SK-N-SH (cell line): ENCODE measurements around the gene EML1. TPM values are rescaled to one million over a fixed set of nuclear protein-coding genes. Genes with fewer than 3 reads are reported as not detected.

Experiments
- CTCF ChIA-PET: fragments of 300-600, 350-600 bp; formaldehyde crosslinking; extraction: SDS; loops from one replicate; lab custom pipeline; 2021; lab: Yijun Ruan, JAX
- POLR2A ChIA-PET: fragments of 350-600 bp; sonication (Branson Sonifier 250); formaldehyde crosslinking; extraction: SDS; loops from one replicate; lab custom pipeline; 2020; ENCODE audit warnings: antibody characterized with exemption, inconsistent platforms; lab: Yijun Ruan, JAX
- DNase-seq: peaks from one replicate; pipeline ENCODE4 v3.0.0; 2012
- H2AFZ ChIP-seq: fragments of 200-600 bp; sonication (generic); 2 replicates; pipeline ENCODE4 v1.8.1; 2016; ENCODE audit warnings: antibody characterized with exemption, mild to moderate bottlenecking, low read depth
- H3F3A ChIP-seq: fragments of 200-600 bp; sonication (generic); replicated peaks from 2 replicates; pipeline ENCODE3; 2016; ENCODE audit warnings: antibody characterized with exemption, mild to moderate bottlenecking; ENCODE audit not compliant: insufficient read depth
- H3K27ac ChIP-seq, 2 experiments: fragments of 200-500 bp in 1 of 2; fragments of 200-600 bp in 1 of 2; sonication (Bioruptor generic) in 1 of 2; sonication (generic), shearing (Covaris generic) in 1 of 2; 2 replicates each; pipeline versions ENCODE4 v1.5.1 to v1.6.1; 2014 to 2016; ENCODE audit warnings: low read depth in 2 of 2, inconsistent platforms in 1 of 2, low read length in 1 of 2, mild to moderate bottlenecking in 1 of 2, mixed read lengths in 1 of 2
- H3K27me3 ChIP-seq: fragments of 200-600 bp; sonication (generic), shearing (Covaris generic); 2 replicates; pipeline ENCODE4 v1.6.1; 2016; ENCODE audit warnings: mixed run types; ENCODE audit not compliant: insufficient read depth
- H3K36me3 ChIP-seq, 2 experiments: fragments of 200-500 bp in 1 of 2; fragments of 200-600 bp in 1 of 2; sonication (Bioruptor generic) in 1 of 2; sonication (generic) in 1 of 2; replicated peaks in 1 of 2; 2 replicates each; pipeline versions ENCODE3 to v1.5.1; 2014 to 2016; ENCODE audit warnings: low read length in 1 of 2, mild to moderate bottlenecking in 1 of 2; ENCODE audit not compliant: insufficient read depth in 2 of 2, control insufficient read depth in 1 of 2
- H3K4me1 ChIP-seq, 2 experiments: fragments of 200-500 bp in 1 of 2; fragments of 200-600 bp in 1 of 2; sonication (Bioruptor generic) in 1 of 2; sonication (generic), shearing (Covaris generic) in 1 of 2; 2 replicates each; pipeline versions ENCODE4 v1.5.1 to v1.6.1; 2014 to 2016; ENCODE audit warnings: low read depth in 1 of 2, low read length in 1 of 2, mixed run types in 1 of 2; ENCODE audit not compliant: insufficient read depth in 2 of 2, control insufficient read depth in 1 of 2
- H3K4me2 ChIP-seq: fragments of 200-600 bp; sonication (generic), shearing (Covaris generic); 2 replicates; pipeline ENCODE4 v1.6.1; 2017; ENCODE audit warnings: mixed run types
- H3K4me3 ChIP-seq, 2 experiments: fragments of 200-500 bp in 1 of 2; fragments of 200-600 bp in 1 of 2; sonication (Bioruptor generic) in 1 of 2; sonication (generic), shearing (Covaris generic) in 1 of 2; 2 replicates each; pipeline versions ENCODE4 v1.5.1 to v1.8.1; 2014 to 2016; ENCODE audit warnings: low read depth in 2 of 2, inconsistent platforms in 1 of 2, low read length in 1 of 2, mild to moderate bottlenecking in 1 of 2, mixed read lengths in 1 of 2, moderate library complexity in 1 of 2
- H3K79me2 ChIP-seq: fragments of 200-600 bp; sonication (generic); 2 replicates; pipeline ENCODE4 v1.8.1; 2017; ENCODE audit warnings: mild to moderate bottlenecking; ENCODE audit not compliant: insufficient read depth
- H3K9ac ChIP-seq: fragments of 200-600 bp; sonication (generic); 2 replicates; pipeline ENCODE4 v1.6.1; 2017; ENCODE audit warnings: mixed run types
- H3K9me2 ChIP-seq: fragments of 200-600 bp; sonication (generic); 2 replicates; pipeline ENCODE4 v1.6.1; 2017; ENCODE audit warnings: mixed run types
- H3K9me3 ChIP-seq: fragments of 200-600 bp; sonication (generic); 2 replicates; pipeline ENCODE4 v1.6.1; 2017; ENCODE audit warnings: mixed run types, mild to moderate bottlenecking, moderate library complexity
- H4K20me1 ChIP-seq: fragments of 200-600 bp; sonication (generic); 2 replicates; pipeline ENCODE4 v1.6.1; 2017; ENCODE audit warnings: mild to moderate bottlenecking, mixed run types; ENCODE audit not compliant: insufficient read depth
- CHD2 ChIP-seq: fragments of 150-350 bp; IDR thresholded peaks from 2 replicates; pipeline ENCODE4 v1.6.1; 2018; ENCODE audit warnings: low read length; ENCODE audit not compliant: partially characterized antibody
- CTCF ChIP-seq: fragments of 200-600 bp; sonication (generic); IDR thresholded peaks from 2 replicates; pipeline ENCODE4 v1.6.1; 2017; ENCODE audit warnings: antibody characterized with exemption, mild to moderate bottlenecking, moderate library complexity
- EP300 ChIP-seq, 2 experiments: IDR thresholded peaks; 2 replicates each; pipeline versions ENCODE4 v1.4.0 to v1.6.1; 2012; ENCODE audit warnings: borderline replicate concordance in 1 of 2, low read depth in 1 of 2, low read length in 1 of 2
- FOSL2 ChIP-seq: IDR thresholded peaks from 2 replicates; pipeline ENCODE4 v1.4.0; 2012; ENCODE audit warnings: low read depth, mild to moderate bottlenecking, moderate library complexity, borderline replicate concordance
- IRF3 ChIP-seq: fragments of 150-350 bp; IDR thresholded peaks from 2 replicates; pipeline ENCODE4 v1.6.1; 2016; ENCODE audit warnings: mild to moderate bottlenecking, low read depth, low read length
- MEF2A ChIP-seq: IDR thresholded peaks from 2 replicates; pipeline ENCODE4 v1.4.0; 2012; ENCODE audit warnings: low read depth, borderline replicate concordance
- MXI1 ChIP-seq: IDR thresholded peaks from 2 replicates; pipeline ENCODE4 v1.6.1; 2012; ENCODE audit warnings: mild to moderate bottlenecking, low read depth, low read length, improper control_type of control experiment
- NFIC ChIP-seq: IDR thresholded peaks from 2 replicates; pipeline ENCODE4 v1.4.0; 2012; ENCODE audit warnings: borderline replicate concordance
- REST ChIP-seq: IDR thresholded peaks from 2 replicates; pipeline ENCODE4 v1.6.1; 2012; ENCODE audit warnings: mild to moderate bottlenecking, low read depth, low read length, moderate library complexity
- RXRA ChIP-seq: IDR thresholded peaks from 2 replicates; pipeline ENCODE4 v1.4.0; 2012; ENCODE audit warnings: low read depth, mild to moderate bottlenecking, borderline replicate concordance
- SMC3 ChIP-seq: IDR thresholded peaks from 2 replicates; pipeline ENCODE4 v1.6.1; 2012; ENCODE audit warnings: low read depth, low read length, improper control_type of control experiment
- TAF1 ChIP-seq: IDR thresholded peaks from 2 replicates; pipeline ENCODE4 v1.6.1; 2012; ENCODE audit warnings: low read depth, mild to moderate bottlenecking, low read length, moderate library complexity, borderline replicate concordance
- USF1 ChIP-seq: IDR thresholded peaks from 2 replicates; pipeline ENCODE4 v1.4.0; 2012; ENCODE audit warnings: low read depth, borderline replicate concordance
- USF2 ChIP-seq: fragments of 150-350 bp; IDR thresholded peaks from 2 replicates; pipeline ENCODE4 v1.6.1; 2017; ENCODE audit warnings: antibody characterized with exemption, low read length, low read depth, borderline replicate concordance
- WGBS: methylation state at CpG from one replicate; pipeline ENCODE4 v1.1.6; 2017; ENCODE audit warnings: low lambda C conversion rate; 5-methylcytosine and 5-hydroxymethylcytosine counted together
- polyA plus RNA-seq, 3 experiments: library from polyadenylated mRNA; depleted of rRNA; stranded (reverse); fragments of >200 nt; gene quantifications; 2 replicates each; pipeline ENCODE4 v1.2.3, GENCODE V29; 2012

The EML1 gene
- polyA plus RNA-seq, 1 of the 3 experiments (the other 2 are of a cell fraction) = 6.3 TPM

- Histone ChIP-seq H3F3A (no peaks in the 10 kb centered on the region), H3K4me3 (no peak overlapping the region), H3K79me2 (no peaks in the 10 kb centered on the region), H3K36me3 (peaks cover 3 to 7% of the 10 kb centered on the region in 2 experiments), H3K27ac (no peak overlapping the region), H2AFZ (no peak overlapping the region), H4K20me1 (no peaks in the 10 kb centered on the region), H3K27me3 (no peaks in the 10 kb centered on the region), H3K9ac (no peak overlapping the region), H3K4me1 (no peaks in the 10 kb centered on the region), H3K9me3 (no peaks in the 10 kb centered on the region), H3K9me2 (no peaks in the 10 kb centered on the region), H3K4me2 (no peak overlapping the region)
- POLR2A ChIA-PET = no interaction called here
- no peak for DNase-seq
- CTCF ChIA-PET = interaction anchor here (0.7 to 2.5 kb wide), 4 partner anchors 8 to 170 kb away, joined by 3 to 13 read pairs (median 7); no protein-coding TSS in a partner anchor
- 96% methylated on average over 11 of the region's 14 CpGs for WGBS
- TF ChIP-seq MXI1 (no peak), REST (no peak), EP300 (IDR thresholded peaks at IDR 0.05; ENCODE audit: borderline replicate concordance in 1 of 2, low read depth in 1 of 2, low read length in 1 of 2) (no peak), NFIC (no peak), USF1 (no peak), USF2 (no peak), MEF2A (no peak), TAF1 (no peak), FOSL2 (no peak), CHD2 (no peak), IRF3 (no peak), CTCF (no peak), SMC3 (no peak), RXRA (no peak)
Measured at GRCh38 chr14:99937475-99938244, 144.4 kb downstream of the EML1 start.
